Measurements from ENCODE around the gene MGME1.

Gene MGME1

GRCh38 chr20:17968366-17969277, at the start of gene MGME1, which contains the start of gene SNX5:
Gene MGME1, plus strand, starts transcription at chr20:17969018. Its CDS starts 842 bp downstream, at chr20:17969860.
Gene SNX5, minus strand, starts transcription at chr20:17968794. Its CDS starts 369 bp downstream, at chr20:17968425.
- DNase-seq (ENCODE audit: low read depth, low spot score): peak; percentile 96

GRCh38 chr20:17919149-17919548, 49.7 kb upstream of the MGME1 start:
- DNase-seq (ENCODE audit: low read depth, low spot score): no peak

- DNase-seq (ENCODE audit: low read depth, low spot score): no peak
These were observed 47.0 kb upstream of the MGME1 start for GRCh38 chr20:17921774-17922173.

GRCh38 chr20:17925141-17925939, 43.5 kb upstream of the MGME1 start:
- no peak for DNase-seq (ENCODE audit: low read depth, low spot score)

GRCh38 chr20:17925940-17926300, 42.9 kb upstream of the MGME1 start:
- DNase-seq (ENCODE audit: low read depth, low spot score): no peak

- DNase-seq (ENCODE audit: low read depth, low spot score): no peak
These were observed 40.6 kb upstream of the MGME1 start for GRCh38 chr20:17928211-17928611.

GRCh38 chr20:17928633-17929311, 40.0 kb upstream of the MGME1 start:
- no peak for DNase-seq (ENCODE audit: low read depth, low spot score)

GRCh38 chr20:17931513-17931912, 37.3 kb upstream of the MGME1 start:
- DNase-seq (ENCODE audit: low read depth, low spot score): no peak

GRCh38 chr20:17932396-17932795, 36.4 kb upstream of the MGME1 start:
- no peak for DNase-seq (ENCODE audit: low read depth, low spot score)

- no peak for DNase-seq (ENCODE audit: low read depth, low spot score)
These were observed 35.7 kb upstream of the MGME1 start for GRCh38 chr20:17933121-17933520.

GRCh38 chr20:17933711-17934110, 35.1 kb upstream of the MGME1 start:
- no peak for DNase-seq (ENCODE audit: low read depth, low spot score)

GRCh38 chr20:17934141-17934862, 34.5 kb upstream of the MGME1 start:
- no peak for DNase-seq (ENCODE audit: low read depth, low spot score)

GRCh38 chr20:17935186-17935585, 33.6 kb upstream of the MGME1 start:
- no peak for DNase-seq (ENCODE audit: low read depth, low spot score)

- no peak for DNase-seq (ENCODE audit: low read depth, low spot score)
These were observed 33.1 kb upstream of the MGME1 start for GRCh38 chr20:17935761-17936160.

GRCh38 chr20:17936286-17936760, 32.5 kb upstream of the MGME1 start:
- no peak for DNase-seq (ENCODE audit: low read depth, low spot score)

GRCh38 chr20:17936761-17937732, 31.8 kb upstream of the MGME1 start:
- no peak for DNase-seq (ENCODE audit: low read depth, low spot score)

GRCh38 chr20:17938871-17939619, 29.8 kb upstream of the MGME1 start:
- DNase-seq (ENCODE audit: low read depth, low spot score): peak; percentile 70

- no peak for DNase-seq (ENCODE audit: low read depth, low spot score)
These were observed 29.1 kb upstream of the MGME1 start for GRCh38 chr20:17939622-17940223.

All from iPS DF 19.7 (cell line).